Measurements from ENCODE around the gene CASZ1.

DNA sequence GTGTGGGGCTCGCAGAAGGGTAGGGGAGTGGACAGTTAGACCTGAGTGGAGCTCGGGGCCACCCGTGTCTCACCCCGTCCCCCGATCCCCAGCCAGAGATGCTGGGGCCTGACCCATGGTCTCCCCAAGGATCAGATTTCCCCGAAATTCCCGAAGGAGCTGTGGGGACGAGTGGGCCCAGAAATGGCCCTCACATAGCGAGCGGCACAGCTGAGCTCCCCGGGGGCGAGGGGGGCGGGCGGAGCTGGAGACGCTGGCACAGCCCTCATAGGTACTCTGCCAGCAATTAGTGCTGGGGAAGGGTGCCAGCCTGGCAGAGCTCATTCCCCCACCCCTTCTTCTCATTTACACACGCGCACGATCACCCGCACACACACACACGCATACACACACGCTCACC lies 9.2 kb downstream of the CASZ1 start:
- TF ChIP-seq, protein P1, sequence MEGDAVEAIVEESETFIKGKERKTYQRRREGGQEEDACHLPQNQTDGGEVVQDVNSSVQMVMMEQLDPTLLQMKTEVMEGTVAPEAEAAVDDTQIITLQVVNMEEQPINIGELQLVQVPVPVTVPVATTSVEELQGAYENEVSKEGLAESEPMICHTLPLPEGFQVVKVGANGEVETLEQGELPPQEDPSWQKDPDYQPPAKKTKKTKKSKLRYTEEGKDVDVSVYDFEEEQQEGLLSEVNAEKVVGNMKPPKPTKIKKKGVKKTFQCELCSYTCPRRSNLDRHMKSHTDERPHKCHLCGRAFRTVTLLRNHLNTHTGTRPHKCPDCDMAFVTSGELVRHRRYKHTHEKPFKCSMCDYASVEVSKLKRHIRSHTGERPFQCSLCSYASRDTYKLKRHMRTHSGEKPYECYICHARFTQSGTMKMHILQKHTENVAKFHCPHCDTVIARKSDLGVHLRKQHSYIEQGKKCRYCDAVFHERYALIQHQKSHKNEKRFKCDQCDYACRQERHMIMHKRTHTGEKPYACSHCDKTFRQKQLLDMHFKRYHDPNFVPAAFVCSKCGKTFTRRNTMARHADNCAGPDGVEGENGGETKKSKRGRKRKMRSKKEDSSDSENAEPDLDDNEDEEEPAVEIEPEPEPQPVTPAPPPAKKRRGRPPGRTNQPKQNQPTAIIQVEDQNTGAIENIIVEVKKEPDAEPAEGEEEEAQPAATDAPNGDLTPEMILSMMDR (IDR thresholded peaks at IDR 0.05) = no peak
- no peak for TF ChIP-seq EZH2 (IDR thresholded peaks at IDR 0.05)
- no peak for TF ChIP-seq EZH2phosphoT487 (IDR thresholded peaks at IDR 0.05)

All from neural progenitor cell (in vitro differentiated cells).